HuH-7 (cell line): ENCODE results near the gene TMEM14B.
"Not testable (repeated sequence)": the region's sequence is repeated elsewhere in the genome, so short reads cannot be mapped to it uniquely, and the experiment has no call there.

ENCODE experiments used
- DNase-seq: peaks from one replicate; pipeline ENCODE4 v3.0.0; 2011; ENCODE audit warnings: low spot score

The TMEM14B gene

DNA sequence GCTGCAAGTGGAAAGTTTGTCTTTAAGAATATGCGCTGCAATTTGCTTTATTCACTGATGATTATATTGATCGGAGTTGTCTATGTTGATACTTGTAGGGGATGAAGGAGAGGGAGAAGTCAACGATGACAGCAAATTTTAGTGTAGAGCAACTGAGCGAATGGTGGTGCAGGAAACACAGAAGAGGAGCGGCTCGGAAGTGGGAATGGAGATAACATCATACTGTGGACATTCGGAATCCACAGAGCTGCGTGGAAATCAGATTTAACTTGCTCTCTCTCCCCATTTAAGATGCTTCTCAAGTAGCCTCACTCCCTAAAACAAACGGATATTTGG is 722 bp upstream of the TMEM14B start:
- DNase-seq: no peak

DNA sequence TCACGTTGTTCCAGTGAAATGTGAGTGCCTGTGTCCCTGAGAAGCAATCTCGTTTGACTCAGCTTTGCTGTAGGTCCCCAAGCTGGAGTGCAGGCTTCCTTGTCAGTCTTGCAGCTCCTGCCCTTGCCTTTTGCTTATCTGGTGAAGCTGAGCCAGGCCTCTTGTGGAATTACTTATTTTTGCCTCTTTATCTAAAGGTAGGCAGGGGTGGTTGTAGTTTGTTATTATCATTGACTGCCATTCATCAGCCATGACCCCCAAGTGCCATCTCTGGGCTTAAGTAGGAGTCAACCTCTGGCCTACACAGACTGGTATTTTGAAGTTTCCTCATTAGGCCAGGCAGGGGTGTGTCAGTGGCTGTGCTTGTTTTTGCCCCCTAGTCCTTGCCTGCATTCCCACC is 2.1 kb downstream of the TMEM14B start:
- DNase-seq: no peak

DNA sequence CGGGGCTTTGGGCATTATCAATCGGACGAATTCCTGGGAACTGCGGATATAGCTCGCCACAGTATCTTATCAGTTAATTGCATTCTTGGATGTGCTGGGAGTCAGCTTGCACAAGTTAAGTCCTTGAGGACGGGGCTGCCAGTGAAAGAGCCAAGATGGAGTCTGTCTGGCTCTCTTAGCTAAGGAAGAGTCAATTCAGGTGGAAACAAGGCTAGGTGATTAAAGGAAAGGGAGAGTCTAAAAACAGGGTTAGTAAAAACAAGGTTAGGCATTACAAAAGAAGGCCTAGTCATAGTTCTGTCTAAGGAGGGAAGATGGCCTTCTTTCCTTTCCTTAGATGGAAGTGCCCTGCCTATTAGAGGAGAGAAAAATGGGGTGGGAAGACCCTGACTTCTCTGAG is 3.0 kb downstream of the TMEM14B start:
- not testable (repeated sequence) for DNase-seq

DNA sequence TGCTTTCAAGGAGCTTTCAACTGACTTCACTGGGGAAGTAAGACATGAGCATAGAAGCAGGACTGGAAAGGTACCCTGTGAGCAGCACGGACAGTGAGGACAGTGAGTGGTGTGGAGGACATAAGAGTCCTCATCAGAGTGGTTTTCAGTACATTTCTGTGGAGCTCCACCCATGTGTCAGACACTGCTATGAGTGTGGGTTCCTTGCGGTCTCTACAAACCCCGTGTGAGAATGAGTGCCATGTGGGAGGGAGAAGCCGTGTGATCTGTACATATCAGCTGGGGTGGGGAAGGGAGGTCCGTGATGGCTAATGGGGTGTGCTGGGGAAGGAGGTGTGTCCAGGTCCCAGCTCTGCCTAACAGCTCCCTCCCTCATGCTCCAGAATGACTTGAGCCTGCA is 4.2 kb downstream of the TMEM14B start:
- DNase-seq: not testable (repeated sequence)

DNA sequence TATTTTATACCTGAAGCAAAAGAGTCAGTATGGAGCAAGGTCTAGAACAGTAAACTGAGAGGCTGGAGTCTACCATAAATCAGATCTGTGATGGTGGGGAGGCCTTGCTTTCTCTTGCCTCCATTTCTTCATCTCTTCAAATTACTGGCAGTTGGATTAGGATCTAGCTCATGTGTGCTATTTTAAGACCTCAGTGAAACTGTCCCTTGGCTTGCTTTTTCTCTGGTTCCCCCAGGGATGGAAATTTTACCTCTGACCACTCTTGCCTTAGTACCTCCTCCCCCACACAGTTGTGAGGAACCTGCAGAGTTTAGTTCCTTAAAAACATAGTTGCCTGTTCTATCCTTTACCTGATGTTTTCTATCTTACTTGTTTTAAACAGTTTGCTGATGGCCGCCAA is 8.5 kb downstream of the TMEM14B start:
- DNase-seq: no peak

DNA sequence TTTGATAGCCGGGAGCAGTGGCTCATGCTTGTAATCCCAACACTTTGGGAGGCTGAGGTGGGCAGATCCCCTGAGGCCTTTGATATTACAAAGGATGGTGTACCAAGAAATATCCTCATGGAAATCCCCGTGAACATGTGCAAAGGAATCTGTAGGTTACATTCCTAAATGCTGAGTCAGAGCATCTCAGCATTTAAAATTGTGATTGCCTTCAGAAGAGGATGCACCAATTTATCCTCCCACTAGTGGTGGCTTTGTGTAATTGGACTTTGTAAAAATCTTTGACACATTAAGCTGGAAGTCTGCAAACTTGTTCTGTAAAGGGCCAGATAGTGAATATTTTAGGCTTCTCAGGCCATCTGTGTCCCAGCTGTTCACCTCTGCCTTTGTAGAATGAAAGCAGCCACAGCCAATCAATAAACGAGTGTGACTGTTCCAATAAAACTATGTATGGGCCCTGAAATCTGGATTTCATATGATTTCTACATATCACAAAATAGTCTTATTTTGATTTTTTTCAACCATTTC is 11.8 kb downstream of the TMEM14B start:
- DNase-seq: peak; percentile 21

DNA sequence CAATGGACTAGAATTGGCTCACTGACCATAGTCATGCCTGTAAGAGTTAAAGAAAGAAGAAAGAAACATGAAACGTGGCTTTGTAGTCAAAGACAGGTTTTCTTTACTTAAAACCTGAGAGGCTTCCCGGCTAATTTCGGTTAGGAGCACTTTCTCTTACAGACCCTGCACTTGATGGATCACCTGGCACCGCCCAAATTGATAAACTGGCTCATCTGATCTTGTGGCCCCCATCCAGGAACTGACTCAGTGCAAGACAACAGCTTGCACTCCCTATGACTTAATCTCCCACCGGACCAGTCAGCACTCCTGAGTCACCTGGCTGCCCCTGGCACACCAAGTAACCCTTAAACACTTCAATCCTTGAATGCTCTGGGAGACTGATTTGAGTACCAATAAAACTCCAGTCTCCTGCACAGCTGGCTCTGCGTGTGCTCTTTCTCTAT is 12.3 kb downstream of the TMEM14B start:
- DNase-seq: no peak

DNA sequence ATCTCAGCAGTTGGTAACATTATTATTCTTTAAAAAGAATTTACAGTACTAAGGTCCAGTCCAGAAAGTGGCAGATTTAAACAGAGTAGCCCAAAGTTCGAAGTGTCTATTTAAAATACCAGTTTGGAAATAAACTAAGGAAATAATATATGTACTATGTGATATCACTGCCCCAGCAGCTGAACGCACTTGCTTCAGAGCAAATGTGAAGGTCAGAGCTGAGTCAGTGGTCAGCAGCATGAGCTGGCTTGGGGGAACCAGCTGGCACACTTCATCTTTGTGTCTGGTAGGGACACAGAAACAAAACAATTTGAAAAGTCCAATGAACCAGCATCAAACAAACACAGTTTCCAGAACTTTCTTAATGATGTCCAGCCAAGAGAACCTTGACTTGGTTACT is 15.4 kb downstream of the TMEM14B start:
- no peak for DNase-seq

DNA sequence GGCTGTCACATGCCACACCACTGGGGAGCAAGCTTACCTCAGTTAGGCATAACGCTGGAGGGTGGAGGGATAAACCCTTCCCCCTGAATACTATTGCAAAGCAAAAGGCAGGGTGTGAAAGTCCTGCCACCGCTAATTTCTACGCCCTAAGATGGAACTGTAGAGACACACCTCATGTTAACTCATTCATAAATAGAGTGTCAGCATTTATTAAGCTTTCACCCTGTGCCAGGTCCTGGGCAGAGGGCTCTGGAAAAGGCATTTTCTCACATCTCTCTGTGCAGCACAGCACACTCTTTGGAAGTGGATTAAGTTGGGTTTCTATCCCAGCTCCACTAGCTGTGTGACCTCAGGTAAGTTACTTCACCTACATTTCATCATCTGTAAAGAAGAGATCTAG is 21.8 kb downstream of the TMEM14B start:
- DNase-seq: no peak

DNA sequence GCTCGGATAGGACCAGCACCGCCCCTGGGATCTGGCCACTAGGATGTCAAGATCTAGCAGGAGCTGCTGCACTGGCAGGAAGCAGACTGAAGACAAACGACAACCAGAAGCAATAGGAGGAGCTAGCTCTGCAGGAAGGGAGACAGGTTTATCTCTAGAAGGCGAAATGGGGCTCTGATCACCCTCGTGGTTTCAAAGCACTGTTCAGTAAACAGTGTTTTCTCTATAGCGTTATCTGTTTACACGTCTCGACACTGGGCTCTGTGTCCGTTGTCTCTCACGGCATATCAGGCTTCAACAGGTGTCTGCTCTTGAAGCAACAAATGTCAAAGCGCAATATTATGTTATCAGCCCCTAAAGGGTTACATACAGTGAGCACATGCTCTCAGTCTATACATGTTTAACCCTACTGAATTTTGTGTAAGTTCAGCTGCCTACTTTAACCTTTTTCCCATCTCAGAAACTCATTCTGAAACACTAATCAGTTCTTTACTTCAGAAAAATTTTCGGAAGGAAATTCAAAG is 23.8 kb downstream of the TMEM14B start:
- no peak for DNase-seq

DNA sequence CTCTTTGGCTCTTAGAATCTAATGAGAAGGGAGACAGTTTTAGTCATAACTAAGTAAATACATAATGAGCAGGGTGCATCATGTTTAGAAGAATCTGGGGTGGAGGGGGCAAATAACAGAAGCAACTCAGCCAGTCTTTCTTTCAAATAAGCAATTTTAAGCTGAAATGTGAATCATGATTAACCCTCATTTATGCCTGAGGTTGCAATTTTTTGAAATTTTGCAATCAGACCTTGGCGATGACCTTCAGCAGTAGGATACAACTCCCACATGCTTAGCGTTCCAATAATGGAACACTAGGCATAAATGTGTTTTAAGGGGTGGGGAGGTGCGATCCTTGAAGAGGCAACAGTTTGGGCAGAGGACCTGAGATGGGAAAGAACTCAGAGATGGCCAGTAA is 30.6 kb downstream of the TMEM14B start:
- DNase-seq: no peak

DNA sequence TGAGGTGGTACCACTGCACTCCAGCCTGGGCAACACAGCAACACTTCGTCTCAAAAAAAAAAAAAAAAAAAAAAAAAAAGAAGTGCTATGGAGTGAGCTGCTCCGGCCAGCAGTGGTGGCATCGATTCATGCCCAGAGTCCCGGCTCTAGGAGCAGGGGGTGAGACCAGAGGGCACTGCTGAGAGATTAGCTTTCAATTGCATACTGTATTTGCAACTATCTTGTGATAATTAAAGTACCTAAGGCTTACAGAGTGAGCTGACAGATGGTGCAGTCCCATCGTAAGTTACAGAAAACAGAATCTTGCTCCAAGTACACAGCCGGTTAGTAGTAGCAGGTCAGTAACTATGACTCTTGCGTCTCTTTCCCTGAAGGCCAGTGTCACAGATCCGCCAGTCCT is 31.5 kb downstream of the TMEM14B start:
- no peak for DNase-seq

DNA sequence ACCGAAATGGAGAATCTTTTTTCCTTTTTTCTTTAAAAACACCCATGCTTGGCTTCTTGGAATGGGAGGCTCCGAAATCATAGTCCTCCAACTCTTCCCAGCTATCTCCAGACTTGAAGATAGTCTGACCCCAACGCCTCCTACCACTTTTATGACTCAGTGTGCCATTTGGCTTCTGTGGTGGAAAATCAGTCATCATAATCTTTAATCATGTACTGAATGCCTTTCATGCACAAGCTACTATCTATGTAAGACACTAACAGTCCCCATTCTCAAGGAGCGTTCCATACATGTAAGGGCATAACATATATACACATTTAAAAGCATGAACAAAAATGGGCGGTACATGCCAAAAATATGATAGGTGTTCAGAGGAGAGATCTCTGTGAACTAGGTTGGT is 44.1 kb downstream of the TMEM14B start:
- DNase-seq: no peak

DNA sequence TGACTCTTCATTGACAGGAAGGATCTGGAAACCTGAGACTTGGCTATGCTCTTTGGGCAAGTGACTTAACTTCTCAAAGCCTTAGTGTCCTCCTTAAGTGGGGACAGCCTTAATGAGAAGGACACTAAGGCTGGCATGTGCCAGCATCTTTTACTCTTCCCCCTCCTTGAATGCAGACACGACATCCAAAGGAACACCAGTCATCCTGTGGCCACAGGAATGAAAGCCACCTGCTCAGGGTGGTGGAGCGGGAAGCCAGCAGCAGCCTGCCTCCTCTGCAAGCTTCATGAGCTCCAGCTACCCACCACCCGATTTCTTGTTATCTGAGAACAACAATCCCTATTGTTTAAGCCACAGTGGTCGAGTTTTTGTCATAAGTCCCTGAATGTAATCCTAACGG is 44.5 kb downstream of the TMEM14B start:
- no peak for DNase-seq

DNA sequence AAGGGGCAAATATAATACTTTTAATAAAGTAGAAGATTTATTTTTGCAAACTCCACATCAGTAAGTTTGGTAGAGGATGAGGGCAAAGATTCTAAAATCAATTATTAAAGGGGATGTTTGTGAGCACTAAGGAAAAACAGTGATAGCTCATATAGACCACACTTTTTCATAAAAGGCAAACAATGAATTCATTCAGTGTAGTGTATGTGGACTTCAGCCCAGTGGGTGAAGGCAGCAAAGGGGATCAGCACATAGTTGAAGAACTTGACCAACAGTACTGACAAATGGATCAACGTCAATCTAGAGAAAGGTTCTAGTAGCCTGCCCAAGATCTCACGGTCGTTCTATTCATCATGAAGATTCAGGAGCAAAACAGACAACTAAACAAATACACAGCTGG is 45.4 kb downstream of the TMEM14B start:
- DNase-seq: no peak

DNA sequence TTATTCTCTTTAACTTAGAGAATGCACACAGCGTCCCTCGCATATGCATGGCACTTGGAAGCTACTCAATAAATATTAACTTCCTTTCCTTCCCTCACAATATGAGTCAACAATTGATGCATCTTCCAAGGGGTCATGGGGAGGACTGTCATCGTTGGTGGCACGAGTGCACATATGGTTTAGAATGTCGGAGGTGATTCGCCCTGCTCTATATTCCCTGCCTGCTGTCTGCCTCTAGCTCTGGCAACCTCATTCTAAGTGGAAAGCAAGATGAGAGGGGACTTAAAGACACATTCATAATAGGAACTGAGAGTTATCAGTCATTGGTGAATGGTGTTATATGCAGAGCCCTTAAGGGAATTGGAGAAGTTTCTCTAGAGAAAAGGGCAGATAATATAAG is 46.1 kb downstream of the TMEM14B start:
- no peak for DNase-seq

DNA sequence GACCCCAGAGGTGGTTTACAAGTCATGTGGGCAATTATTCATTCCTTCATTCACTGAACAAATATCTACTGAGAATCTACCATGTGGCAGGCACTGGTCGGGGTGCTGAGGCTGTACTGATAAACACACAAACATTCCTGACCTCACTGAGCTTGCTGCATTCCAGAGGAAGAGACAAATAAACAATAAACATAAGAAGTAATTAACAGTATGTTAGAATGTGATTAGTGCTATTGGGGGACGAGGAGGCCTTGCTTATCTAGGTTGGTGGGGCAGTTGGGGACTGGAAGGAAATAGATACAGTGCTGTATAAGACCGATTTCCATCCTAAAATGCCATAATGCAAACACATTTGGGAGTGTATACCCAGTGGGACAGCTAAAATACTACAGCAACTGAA is 46.6 kb downstream of the TMEM14B start:
- no peak for DNase-seq

DNA sequence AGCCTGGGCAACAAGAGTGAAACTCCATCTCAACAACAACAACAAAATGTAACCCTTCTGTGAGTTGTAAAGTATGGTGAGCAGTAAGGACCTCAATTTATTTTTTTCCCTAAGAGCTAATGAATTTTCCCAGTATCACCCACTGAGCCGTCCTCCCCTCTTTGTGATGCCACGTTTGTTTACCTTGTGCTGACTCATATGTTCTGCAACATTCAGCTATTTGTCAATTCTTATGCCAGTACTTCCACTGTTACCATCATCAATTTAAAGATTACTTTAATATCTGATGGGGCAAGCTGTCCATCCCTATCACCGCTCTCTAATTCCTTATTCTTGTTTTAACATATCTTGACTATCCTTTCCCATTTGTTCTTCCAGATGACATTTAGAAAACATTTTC is 53.2 kb downstream of the TMEM14B start:
- peak; percentile 11 for DNase-seq

DNA sequence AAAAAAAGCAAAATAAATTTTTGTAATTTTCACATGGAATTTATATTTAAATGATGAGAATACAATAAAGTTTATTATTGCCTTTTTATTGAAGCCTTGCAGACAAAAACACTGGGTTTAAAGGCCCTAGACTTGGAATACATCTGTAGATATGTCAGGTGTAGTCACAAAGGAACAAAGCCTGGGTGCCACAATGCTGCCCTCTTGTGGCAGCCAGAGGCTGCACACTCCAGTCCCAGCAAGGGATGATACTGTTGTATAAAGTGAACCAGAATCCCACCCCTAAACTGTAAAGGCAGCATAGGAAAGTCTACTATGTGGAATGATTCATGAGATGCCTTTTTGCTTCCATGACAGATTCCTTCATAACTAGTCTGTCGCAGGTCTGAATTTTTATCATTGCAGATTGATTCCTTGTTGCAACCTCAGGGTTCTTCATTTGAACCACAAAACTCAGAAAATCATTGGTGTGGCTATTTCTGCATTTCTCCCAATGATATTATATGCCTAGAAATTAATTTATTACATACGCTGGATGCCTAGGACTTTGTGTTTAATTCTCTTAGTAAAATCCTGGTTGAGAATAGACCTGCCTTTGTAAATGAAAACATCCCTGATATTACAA is 53.7 kb downstream of the TMEM14B start:
- peak; percentile 56 for DNase-seq
